Measurements from ENCODE around the gene TCAP.
A peak's percentile ranks its signal among the peaks of the same experiment; 100 is the strongest.
"Not testable (repeated sequence)": the region's sequence is repeated elsewhere in the genome, so short reads cannot be mapped to it uniquely, and the experiment has no call there.

Gene TCAP

GRCh38 chr17:39684369-39685192, 19.4 kb downstream of the TCAP start:
- DNase-seq (ENCODE audit: low spot score) = no peak

DNA sequence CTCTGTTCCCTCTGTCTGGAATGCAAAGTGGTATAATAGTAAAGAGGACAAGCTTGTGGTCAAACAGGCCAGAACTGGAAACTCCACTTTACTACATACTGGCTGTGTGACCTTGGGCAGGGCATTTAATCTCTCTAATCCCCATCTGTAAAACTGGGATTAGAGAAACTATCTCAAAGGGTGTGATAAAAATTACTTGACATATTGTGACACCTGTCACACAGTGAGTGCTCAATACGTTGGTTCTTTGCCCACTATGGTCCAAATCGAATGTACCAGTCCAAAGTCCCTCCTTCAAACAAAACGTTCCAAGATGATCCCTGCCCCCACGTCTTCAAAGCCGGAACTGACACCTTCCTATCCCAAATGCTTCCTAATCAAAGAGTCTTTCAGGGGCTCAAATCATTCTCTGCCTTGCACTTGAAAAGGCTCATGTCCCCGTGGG, 22.0 kb downstream of the TCAP start:
- DNase-seq (ENCODE audit: low spot score) = no peak

DNA sequence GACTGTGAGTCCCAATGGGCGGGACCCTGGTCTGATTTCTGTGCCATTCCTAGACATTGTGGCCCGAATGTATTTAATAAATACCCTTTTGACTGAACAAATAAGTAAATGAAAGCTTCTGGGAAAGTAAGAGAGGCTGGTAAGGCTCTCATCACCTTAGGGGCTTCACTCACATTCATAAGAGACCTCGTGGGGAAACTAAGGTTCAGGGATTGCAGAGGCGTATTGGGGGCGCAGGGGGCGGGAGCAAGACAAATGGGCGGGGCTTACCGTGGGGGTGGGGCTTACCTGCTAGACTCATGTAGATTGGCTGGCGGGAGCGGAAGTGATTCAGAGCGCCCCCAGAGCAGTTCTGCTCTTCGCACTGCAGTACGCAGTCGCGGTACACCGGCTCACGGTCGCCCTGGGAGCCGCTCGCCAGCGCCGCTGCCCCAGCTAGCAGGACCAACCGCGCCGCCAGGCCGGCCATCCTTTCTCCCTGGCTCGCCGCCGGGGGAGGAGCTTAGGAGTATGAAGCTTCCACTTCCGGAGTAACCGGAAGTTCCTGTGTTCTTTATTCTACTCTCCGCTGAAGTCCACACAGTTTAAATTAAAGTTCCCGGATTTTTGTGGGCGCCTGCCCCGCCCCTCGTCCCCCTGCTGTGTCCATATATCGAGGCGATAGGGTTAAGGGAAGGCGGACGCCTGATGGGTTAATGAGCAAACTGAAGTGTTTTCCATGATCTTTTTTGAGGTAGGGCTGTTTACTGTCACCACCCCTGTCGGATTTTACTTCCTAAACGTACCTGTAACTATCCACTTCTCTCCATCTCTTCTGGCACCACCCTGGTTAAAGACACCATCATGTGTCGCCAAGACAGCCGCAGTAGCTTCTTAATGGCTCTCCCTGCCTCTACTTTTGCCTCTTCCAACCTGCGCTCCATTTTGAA, 22.7 kb downstream of the TCAP start, which contains the start of gene PGAP3:
PGAP3 (minus strand) TSS at position 512 of the 929 bp plus-strand sequence; CDS start at position 469, 43 bp downstream.
- DNase-seq (ENCODE audit: low spot score) = peak; percentile 86

DNA sequence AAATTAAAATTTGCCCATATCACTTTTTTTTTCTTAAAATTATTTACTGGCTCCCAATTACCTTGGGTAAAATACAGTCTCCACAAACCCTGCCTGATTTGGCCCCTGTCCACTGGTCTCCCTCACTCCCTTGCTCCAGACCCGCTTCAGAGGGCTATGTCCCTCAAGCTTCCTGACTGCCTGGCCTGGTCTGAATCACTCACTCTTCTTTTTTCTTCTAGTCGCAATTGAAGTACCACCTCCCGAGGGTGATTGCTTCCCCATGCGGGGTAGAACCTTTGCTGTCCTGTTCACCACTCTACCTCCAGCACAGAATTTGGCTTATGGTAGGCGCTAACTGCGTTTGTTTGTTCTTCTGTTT, 23.3 kb downstream of the TCAP start:
- no peak for DNase-seq (ENCODE audit: low spot score)

DNA sequence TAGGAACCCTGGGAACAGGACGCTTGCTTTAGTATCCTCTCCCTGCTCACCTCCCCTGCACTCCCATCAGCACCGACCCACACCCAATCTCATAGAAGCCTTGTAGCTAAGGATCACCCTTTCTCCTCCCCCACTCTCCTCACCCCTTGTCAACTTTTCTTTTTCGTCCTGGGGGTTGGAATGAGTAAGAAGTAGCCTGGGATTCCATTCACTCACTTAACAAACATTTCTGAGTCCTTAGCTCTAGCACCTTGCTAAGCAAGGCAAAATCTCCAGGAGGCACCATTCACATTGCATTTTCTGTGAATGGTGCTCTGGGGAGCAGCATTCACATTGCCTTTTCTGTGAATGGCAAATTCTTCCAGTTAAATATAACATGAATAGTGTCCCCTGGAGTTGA, 23.8 kb downstream of the TCAP start:
- no peak for DNase-seq (ENCODE audit: low spot score)

DNA sequence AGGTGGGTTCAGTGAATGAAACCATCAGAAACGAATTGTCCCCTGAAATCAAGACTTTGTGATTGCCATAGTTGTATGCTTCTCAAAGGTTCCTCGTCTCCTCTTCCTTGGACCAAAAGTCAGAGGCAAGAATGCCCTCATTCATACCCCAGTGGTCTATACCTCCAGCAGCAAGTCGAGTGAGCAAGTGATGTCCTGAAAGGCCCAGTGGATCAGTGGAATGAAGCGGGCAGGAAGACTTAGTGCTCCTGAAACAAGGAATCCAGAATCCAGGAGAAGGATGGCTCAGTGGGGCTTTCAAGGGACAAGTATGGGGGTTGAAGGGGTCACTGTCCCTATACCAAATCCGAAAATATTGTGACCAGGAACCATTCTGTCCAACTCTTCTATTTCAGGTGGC, 29.4 kb downstream of the TCAP start:
- DNase-seq (ENCODE audit: low spot score) = no peak

DNA sequence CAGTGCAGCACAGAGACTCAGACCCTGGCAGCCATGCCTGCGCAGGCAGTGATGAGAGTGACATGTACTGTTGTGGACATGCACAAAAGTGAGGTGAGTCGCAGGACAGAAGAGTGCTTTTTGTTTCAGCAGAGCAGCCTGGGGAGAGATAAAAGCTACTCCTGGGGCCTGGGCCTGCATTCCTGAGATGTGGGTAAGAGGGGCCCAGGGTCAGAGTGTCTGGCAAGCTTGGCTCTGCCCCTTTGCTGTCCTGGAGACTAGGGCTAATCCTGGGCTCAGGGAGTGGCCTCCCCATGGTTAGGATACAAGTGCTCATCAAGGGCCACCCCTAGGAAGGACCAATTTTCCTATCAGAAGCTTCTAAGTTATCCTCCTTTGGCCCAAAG, 29.9 kb downstream of the TCAP start:
- DNase-seq (ENCODE audit: low spot score) = no peak

- DNase-seq (ENCODE audit: low spot score) = no peak
These were observed 31.6 kb downstream of the TCAP start for GRCh38 chr17:39696731-39697130.

DNA sequence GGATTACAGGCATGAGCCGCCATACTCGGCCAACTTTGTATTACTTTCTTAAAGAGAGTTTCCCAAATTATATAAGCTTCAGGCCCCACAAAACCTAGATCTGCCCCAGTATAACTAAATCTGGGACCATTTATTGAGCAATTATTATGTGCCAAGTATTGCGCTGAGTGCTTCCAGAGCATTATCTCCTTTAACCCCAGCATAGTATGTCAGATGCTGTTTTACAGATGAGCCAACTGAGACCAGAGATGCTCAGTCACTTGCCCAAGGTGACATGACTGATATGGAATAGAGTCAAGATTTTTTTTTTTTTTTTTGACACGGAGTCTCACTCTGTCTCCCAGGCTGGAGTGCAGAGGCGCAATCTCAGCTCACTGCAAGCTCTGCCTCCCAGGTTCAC, 32.8 kb downstream of the TCAP start:
- no peak for DNase-seq (ENCODE audit: low spot score)

- DNase-seq (ENCODE audit: low spot score) = not testable (repeated sequence)
These were observed 34.1 kb downstream of the TCAP start for GRCh38 chr17:39699157-39699817.

GRCh38 chr17:39699818-39700147, 34.6 kb downstream of the TCAP start, which contains the start of gene ERBB2:
Gene ERBB2, plus strand, starts transcription at chr17:39700064. Its CDS starts 175 bp downstream, at chr17:39700239.
- no peak for DNase-seq (ENCODE audit: low spot score)

- DNase-seq (ENCODE audit: low spot score) = no peak
These were observed 35.2 kb downstream of the TCAP start for GRCh38 chr17:39700148-39700987.

- no peak for DNase-seq (ENCODE audit: low spot score)
These were observed 36.0 kb downstream of the TCAP start for GRCh38 chr17:39701012-39701783.

DNA sequence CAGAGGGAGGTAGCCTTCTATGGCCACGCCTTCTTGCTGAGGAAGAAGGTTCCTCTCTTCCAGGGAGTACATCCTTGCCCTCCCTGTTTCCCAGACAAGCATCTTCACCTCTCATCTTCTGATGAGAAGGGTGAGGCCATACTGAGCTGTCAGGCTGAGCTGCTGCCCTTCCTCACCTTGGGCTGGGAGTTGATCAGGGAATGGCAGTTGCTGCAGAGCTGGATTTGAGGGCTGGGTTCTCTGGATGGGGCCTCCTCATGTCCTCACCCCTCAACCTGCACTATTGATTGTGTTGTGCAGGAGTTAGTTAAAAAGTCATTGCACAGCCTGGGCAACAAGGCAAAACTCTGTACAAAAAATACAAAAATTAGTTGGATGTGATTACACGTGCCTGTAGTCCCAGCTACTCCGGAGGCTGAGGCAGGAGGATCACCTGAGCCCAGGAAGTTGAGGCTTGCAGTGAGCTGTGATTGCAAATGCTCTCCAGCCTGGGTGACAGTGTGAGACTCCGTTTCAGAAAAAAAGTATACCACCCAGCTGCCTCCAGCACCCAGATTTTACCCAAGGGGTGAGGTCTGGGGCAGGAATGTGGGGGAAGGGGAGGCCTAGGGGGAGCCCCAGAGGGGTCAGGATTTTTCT, 36.8 kb downstream of the TCAP start:
- DNase-seq (ENCODE audit: low spot score) = no peak

GRCh38 chr17:39702901-39703893, 38.0 kb downstream of the TCAP start:
- no peak for DNase-seq (ENCODE audit: low spot score)

GRCh38 chr17:39703913-39704312, 38.8 kb downstream of the TCAP start:
- no peak for DNase-seq (ENCODE audit: low spot score)

DNA sequence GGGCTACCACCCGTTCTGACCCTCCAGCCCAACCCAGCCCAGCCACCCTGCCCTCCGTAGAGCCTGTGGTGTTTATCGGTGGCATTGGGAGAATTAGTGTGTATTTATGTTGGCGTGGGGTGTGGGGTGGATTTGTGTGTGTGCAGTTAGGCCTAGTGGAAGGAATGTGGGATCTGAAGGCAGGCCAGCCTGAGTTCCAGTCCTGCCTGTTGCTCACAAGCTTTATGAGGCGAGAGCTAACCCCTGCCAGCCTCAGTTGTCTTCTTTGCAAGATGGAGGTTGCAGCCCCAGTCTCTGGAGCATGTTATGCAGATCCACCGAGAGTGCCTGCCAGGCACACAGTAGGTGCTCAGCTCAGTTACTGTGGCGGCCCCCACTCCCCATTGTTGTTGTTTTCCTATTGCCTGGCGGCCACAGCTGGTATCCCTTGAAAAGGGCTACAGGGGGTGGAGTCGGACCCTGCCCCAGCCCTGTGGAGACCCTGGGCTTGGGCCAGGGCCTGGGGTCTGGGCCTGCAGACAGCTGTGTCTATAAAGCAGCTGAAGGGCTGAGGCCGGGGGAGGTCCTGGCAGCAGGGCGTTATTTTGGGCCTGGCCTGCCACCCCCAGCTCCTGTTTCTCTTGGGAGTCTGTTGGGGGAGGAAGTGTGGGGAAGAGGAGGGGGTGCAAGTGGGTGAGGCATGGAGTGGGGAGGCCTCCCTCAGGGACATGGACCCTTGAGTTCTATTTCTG, 39.8 kb downstream of the TCAP start:
- DNase-seq (ENCODE audit: low spot score) = no peak

- no peak for DNase-seq (ENCODE audit: low spot score)
These were observed 40.7 kb downstream of the TCAP start for GRCh38 chr17:39705786-39706348.

Data from hematopoietic multipotent progenitor cell treated with erythropoietin and hydrocortisone succinate and interleukin-3 and kit ligand, for 15 days (in vitro differentiated cells).